Calu3 (cell line): ENCODE measurements around the gene DNAJC4. TPM values are rescaled to one million over a fixed set of nuclear protein-coding genes. Genes with fewer than 3 reads are reported as not detected.

ENCODE experiments used
- BruUV-seq: library from RNA; stranded (reverse); fragments of 400-500 nt; replicated peaks from 2 replicates; lab custom pipeline; 2021; lab: Mats Ljungman, UMichigan
- CTCF ChIA-PET: fragments of 300-600 bp; sonication (Branson Sonifier 250); formaldehyde crosslinking; loops from one replicate; lab custom pipeline; 2022; ENCODE audit warnings: antibody characterized with exemption; lab: Charles Lee
- DNase-seq: peaks from one replicate; pipeline ENCODE4 v3.0.0; 2022
- H3K27ac Mint-ChIP-seq: one replicate; pipeline ENCODE4 v1.8.0; 2022; ENCODE audit warnings: mixed read lengths; ENCODE audit not compliant: unreplicated experiment
- H3K27me3 Mint-ChIP-seq: one replicate; pipeline ENCODE4 v1.8.0; 2022; ENCODE audit warnings: mixed read lengths; ENCODE audit not compliant: unreplicated experiment
- H3K36me3 Mint-ChIP-seq: one replicate; pipeline ENCODE4 v1.8.0; 2022; ENCODE audit warnings: mild to moderate bottlenecking, moderate library complexity, mixed read lengths; ENCODE audit not compliant: insufficient read depth, unreplicated experiment
- H3K4me1 Mint-ChIP-seq: one replicate; pipeline ENCODE4 v1.8.0; 2022; ENCODE audit warnings: mild to moderate bottlenecking, low read depth, mixed read lengths; ENCODE audit not compliant: unreplicated experiment
- H3K4me3 Mint-ChIP-seq: one replicate; pipeline ENCODE4 v1.8.0; 2022; ENCODE audit warnings: mild to moderate bottlenecking, low read depth, moderate library complexity, mixed read lengths; ENCODE audit not compliant: unreplicated experiment
- H3K9me3 Mint-ChIP-seq: one replicate; pipeline ENCODE4 v1.8.0; 2022; ENCODE audit warnings: low read depth, mixed read lengths; ENCODE audit not compliant: unreplicated experiment
- intact Hi-C: fragments of 100-400 bp; cut with micrococcal nuclease; formaldehyde crosslinking; loops from one replicate; pipeline ENCODE4 v1.10.0; 2022; ENCODE audit not compliant: unreplicated experiment
- total RNA-seq: library from RNA; stranded (reverse); gene quantifications from 2 replicates; pipeline ENCODE4 v1.2.3, GENCODE V29; 2022
- TF ChIP-seq, protein P1 (sequence below): fragments of 200-600 bp; IDR thresholded peaks from one replicate; pipeline ENCODE4 v1.8.0; 2022; ENCODE audit warnings: antibody characterized with exemption; ENCODE audit not compliant: unreplicated experiment

Gene DNAJC4
- total RNA-seq, 1 experiment from 2014 or later: 26.6 TPM

DNA sequence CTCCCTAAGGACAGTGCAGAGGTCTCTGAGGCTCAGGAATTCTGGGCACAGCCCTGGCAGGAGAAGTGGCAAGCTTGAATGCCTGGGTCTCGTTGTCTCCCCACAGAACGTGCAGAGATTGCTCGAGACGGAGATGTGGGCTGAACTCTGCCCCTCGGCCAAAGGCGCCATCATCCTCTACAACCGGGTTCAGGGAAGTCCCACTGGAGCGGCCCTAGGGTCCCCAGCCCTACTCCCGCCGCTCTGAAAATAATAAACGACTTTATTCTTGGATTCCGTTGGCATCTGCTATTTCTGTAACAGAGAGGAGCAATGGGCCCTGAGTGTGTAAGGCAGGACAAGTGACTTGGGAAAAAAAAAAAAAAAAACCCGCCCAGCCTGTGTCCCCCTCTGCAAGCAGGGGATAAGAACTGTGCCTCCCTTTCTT lies 591 bp upstream of the DNAJC4 start:
- peak overlapping the region; percentile 50 for H3K27ac Mint-ChIP-seq
- no peak for DNase-seq
- no TSS peak for BruUV-seq
- H3K27me3 Mint-ChIP-seq: no peaks in the 10 kb centered on the region
- H3K36me3 Mint-ChIP-seq: peaks cover 81% of the 10 kb centered on the region
- TF ChIP-seq, protein P1, sequence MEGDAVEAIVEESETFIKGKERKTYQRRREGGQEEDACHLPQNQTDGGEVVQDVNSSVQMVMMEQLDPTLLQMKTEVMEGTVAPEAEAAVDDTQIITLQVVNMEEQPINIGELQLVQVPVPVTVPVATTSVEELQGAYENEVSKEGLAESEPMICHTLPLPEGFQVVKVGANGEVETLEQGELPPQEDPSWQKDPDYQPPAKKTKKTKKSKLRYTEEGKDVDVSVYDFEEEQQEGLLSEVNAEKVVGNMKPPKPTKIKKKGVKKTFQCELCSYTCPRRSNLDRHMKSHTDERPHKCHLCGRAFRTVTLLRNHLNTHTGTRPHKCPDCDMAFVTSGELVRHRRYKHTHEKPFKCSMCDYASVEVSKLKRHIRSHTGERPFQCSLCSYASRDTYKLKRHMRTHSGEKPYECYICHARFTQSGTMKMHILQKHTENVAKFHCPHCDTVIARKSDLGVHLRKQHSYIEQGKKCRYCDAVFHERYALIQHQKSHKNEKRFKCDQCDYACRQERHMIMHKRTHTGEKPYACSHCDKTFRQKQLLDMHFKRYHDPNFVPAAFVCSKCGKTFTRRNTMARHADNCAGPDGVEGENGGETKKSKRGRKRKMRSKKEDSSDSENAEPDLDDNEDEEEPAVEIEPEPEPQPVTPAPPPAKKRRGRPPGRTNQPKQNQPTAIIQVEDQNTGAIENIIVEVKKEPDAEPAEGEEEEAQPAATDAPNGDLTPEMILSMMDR: no peak
- H3K9me3 Mint-ChIP-seq: no peaks in the 10 kb centered on the region
- intact Hi-C loops: no loop called here
- H3K4me1 Mint-ChIP-seq: peaks cover 7% of the 10 kb centered on the region
- CTCF ChIA-PET: interaction anchor here (0.6 to 0.8 kb wide), 3 partner anchors 45 to 442 kb away, joined by 3 to 7 read pairs (median 4); no protein-coding TSS in a partner anchor
- peak overlapping the region; percentile 92 for H3K4me3 Mint-ChIP-seq

DNA sequence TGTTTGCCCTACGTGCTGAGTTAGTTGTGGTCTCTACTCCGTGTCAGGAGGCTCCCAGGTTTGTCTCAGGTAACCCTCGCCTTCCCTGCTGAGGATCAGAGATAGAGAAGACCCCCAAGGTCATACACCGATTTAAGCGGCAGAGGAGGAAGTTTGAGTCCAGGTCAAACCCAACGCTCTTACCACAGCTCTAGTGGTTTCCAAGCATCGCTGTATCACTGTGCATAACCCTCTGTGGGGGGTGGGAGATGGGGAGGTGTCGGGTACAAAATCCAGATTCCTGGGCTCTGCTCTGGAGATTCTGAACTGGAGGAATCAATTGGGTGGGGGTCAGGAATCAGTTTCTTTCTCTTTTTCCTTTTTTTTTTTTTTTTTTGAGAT lies 627 bp downstream of the DNAJC4 start:
- intact Hi-C loops: no loop called here
- H3K4me1 Mint-ChIP-seq: peaks cover 7% of the 10 kb centered on the region
- H3K9me3 Mint-ChIP-seq: no peaks in the 10 kb centered on the region
- no TSS peak for BruUV-seq
- H3K27ac Mint-ChIP-seq: no peak overlapping the region
- H3K4me3 Mint-ChIP-seq: peak overlapping the region; percentile 92
- H3K36me3 Mint-ChIP-seq: peaks cover 81% of the 10 kb centered on the region
- TF ChIP-seq, protein P1: no peak
- DNase-seq: no peak
- CTCF ChIA-PET: interaction anchor here (0.6 kb wide), 1 partner anchor 548 kb away, joined by 3 read pairs; no protein-coding TSS in a partner anchor
- no peaks in the 10 kb centered on the region for H3K27me3 Mint-ChIP-seq

DNA sequence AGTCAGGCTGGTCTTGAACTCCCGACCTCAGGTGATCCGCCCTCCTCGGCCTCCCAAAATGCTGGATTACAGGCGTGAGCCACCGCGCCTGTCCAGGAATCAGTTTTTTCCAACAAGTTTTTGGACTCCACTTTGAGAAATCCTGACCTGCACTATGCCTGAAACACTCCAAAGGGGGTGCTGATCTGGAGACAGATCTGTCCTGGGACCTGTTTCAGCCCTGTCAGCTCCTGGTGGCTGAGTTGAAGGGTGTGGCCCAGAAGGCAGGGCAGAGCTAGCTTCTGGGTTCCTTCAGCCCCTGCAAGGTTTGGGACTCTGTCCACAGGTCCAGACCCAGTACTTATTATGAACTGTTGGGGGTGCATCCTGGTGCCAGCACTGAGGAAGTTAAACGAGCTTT lies 1.2 kb downstream of the DNAJC4 start:
- TF ChIP-seq, protein P1: no peak
- no peaks in the 10 kb centered on the region for H3K9me3 Mint-ChIP-seq
- CTCF ChIA-PET: interaction anchor here (0.6 kb wide), 1 partner anchor 548 kb away, joined by 3 read pairs; no protein-coding TSS in a partner anchor
- no TSS peak for BruUV-seq
- no peaks in the 10 kb centered on the region for H3K27me3 Mint-ChIP-seq
- intact Hi-C loops: no loop called here
- no peak for DNase-seq
- no peak overlapping the region for H3K27ac Mint-ChIP-seq
- H3K4me3 Mint-ChIP-seq: peak overlapping the region; percentile 92
- H3K4me1 Mint-ChIP-seq: peaks cover 8% of the 10 kb centered on the region
- H3K36me3 Mint-ChIP-seq: peaks cover 81% of the 10 kb centered on the region

DNA sequence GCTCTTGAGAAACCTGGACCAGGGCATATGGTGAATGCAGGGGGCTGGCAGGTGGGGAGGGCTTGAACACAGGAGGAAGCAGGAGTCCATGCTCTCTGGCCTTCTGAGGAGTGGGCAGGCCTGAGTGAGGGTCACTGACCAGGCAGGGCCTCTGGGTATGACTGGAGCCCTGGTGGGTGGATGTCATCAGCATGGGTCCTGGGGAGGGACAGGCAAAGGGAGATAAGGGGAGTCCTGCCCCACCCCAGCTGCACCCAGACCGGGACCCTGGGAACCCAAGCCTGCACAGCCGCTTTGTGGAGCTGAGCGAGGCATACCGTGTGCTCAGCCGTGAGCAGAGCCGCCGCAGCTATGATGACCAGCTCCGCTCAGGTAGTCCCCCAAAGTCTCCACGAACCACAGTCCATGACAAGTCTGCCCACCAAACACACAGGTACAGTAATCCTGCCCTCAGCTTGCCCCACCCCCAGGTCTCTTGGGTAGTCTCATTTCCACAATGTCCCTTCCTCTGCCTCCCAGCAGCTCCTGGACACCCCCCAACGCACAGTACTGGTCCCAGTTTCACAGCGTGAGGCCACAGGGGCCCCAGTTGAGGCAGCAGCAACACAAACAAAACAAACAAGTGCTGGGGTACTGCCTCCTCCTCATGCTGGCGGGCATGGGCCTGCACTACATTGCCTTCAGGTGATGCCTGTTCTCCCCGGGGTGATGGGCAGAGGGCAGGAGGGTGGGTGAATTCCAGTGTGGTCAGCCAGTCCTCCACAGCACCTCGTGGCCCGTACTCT lies 2.0 kb downstream of the DNAJC4 start:
- TF ChIP-seq, protein P1: no peak
- Mint-ChIP-seq H3K9me3 (no peaks in the 10 kb centered on the region), H3K27me3 (no peaks in the 10 kb centered on the region), H3K4me3 (peak overlapping the region; percentile 92), H3K36me3 (peaks cover 81% of the 10 kb centered on the region), H3K27ac (no peak overlapping the region), H3K4me1 (peaks cover 15% of the 10 kb centered on the region)
- CTCF ChIA-PET: no interaction called here
- DNase-seq: no peak
- intact Hi-C loops: no loop called here
- no TSS peak for BruUV-seq
